TTC549 (cell line): ENCODE data around the gene PTCH1.

Experiments
- FAIRE-seq: peaks from 2 replicates; lab custom pipeline; 2012; peaks lifted over from hg19 to GRCh38; lab: Jason Lieb, UNC

The PTCH1 gene

DNA sequence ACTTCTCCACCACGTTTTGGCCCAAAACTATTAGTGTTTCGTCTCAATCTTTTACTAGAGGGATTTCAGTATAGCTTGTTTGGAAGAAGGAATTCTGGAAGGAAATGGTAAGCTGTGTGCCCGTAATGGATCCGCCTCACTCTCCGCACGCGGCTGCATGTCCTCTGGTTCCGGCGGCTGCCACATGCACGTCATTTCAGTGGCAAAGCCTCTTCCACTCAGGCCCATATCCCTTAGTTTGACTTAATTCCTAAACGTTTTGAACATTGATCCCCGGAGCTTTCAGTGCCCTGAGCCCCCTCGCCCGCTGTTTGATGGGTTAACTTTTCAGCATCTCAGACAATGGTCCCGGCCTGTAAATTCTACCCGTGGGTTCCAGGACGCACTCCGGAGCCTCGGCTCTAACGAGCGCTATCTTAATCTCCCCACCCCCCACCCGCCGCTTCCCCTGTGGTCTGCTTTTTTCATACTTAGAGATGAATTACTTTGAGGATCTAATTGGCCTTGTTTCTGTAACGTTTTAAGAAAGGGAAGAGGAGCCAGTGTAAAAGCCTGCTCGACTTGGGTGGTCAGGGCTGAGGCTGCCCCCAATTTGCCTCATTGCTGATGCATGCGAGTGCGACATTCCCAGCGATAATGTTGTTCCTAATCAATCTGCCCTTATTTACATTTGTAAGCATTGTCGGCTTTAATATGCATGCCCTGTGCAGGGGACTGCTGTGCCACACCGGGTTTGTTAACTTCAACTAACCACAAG is 4.6 kb downstream of the PTCH1 start:
- FAIRE-seq = no peak

DNA sequence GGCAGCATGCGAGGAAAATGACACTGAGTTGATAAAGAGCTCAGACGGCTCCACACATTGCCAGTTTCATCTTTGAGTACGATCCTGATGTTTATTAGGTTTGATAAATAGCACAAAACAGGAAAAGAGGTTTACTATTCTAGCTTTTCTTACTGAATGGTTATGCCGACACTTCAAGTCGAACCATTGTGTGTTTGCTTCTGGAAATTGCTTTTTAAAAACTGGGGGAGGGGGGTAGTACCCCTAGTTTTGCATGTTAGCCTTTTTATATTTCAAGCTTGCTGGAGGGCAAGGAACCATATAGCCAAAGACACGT is 5.2 kb downstream of the PTCH1 start:
- no peak for FAIRE-seq

- FAIRE-seq = no peak
These were observed 5.8 kb downstream of the PTCH1 start for GRCh38 chr9:95510709-95511615.

- no peak for FAIRE-seq
These were observed 6.7 kb downstream of the PTCH1 start for GRCh38 chr9:95509851-95510708.

- peak; percentile 69 for FAIRE-seq
These were observed 7.6 kb downstream of the PTCH1 start for GRCh38 chr9:95508968-95509850.

DNA sequence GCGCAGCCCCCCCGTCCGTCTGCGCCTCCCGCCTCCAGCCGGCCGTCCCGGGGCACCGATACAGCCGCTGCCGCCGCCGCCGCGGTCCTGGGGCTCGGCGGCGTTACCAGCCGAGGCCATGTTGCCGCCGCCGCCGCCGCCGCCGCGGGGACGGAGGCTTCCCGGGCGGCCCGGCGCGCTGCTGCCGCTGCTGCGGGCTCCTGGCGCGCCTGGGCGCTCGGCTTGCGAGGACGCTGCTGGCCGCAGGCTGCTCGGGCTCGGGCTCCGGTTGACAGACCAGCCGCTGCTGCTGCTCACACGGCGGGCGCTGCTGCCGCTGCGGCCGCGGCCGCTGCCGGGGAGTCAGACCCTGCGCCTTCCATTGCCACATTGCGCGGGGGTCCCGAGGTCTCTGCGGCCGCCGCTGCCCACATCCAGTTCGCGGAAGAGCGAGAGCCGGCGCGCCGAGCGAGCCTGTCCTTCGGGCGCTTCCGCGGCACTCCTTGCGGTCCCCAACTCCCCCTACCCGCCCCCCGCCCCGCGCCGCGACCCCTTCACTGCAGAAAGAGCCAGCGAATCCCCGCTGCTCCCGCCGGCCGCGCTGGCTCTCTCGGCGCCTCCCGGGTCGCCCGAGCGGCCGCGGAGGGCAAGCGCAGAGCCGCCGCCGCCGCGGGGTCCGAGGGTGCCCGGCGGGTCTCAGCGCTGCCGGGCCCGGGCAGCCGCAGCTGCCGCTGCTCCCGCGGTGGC is 8.4 kb downstream of the PTCH1 start:
- FAIRE-seq = no peak

DNA sequence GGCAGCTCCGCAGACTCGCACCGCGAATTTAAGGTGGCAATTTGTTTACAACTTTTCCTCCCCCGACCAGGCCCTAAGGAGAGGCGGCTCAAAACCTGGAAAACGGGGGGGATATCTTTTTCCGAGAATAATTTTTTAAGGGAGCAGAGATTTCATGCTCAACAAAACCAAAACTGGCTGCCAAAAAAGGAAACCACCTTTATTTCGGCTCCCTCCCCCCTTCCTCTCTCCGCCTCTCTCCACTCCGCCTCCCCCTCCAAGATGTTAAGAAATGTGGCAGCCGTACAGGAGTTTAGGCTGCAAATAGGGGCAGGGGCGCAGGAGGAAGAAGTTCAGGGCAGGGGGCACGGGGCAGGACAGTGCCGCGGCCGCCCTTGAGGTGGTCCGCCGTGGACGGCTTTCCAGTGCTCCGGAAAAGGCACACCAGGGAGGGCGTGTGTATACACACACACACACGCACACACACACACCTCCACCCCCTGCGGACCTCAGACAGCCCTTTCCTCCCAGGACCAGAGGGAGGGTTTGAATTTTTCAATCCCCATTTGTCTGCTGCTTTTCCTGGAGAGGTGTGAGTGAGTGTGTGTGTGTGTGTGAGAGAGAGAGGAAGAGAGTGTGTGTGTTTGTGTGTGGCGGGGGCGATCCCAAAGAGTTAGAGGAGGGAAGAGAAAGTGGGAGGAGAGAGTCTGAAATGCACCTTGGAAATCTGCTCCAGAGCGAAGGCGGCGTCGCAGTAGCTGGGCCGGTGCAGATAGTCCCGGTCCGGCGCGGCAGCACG is 9.1 kb downstream of the PTCH1 start:
- no peak for FAIRE-seq

GRCh38 chr9:95506678-95507463 is 9.9 kb downstream of the PTCH1 start:
- FAIRE-seq = no peak

DNA sequence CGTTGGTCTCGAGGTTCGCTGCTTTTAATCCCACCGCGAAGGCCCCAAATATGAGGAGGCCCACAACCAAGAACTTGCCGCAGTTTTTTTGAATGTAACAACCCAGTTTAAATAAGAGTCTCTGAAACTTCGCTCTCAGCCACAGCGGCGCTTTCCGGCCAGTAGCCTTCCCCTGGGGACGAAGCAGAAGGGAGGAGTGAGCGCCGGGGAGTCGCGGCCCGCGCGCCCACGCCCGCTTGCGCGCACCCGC is 10.4 kb downstream of the PTCH1 start:
- FAIRE-seq = no peak

GRCh38 chr9:95505717-95506427 is 10.9 kb downstream of the PTCH1 start:
- no peak for FAIRE-seq

DNA sequence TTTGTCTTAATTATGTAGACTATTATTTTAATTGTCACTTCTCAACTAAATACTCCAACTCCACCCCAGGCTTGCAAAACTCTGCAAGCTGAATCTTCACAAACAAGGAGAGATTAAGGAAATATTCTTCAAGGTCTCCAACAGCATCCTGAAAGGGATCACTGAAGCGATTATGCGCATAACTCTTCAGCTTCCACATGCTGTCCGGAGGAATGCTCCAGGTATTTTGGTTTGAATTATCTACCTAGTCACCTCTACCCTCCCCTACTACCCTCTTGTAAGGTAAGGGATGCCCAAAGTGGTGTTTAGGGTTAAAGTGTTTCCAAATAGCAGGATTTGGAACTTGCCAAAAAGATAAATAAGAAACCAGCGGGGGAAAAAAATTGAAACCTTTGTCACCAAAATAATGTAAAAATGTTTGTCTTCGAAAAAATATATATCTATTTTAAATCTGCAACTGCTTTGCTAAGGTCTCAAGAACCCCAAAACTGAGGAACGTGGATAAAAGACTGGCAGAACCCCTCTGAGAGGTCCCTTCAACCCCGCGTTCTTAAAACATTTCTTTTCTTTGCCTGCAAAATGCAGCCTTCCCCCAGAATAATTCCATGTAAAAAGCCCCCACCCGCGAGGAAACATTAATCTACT is 11.6 kb downstream of the PTCH1 start:
- FAIRE-seq = no peak

DNA sequence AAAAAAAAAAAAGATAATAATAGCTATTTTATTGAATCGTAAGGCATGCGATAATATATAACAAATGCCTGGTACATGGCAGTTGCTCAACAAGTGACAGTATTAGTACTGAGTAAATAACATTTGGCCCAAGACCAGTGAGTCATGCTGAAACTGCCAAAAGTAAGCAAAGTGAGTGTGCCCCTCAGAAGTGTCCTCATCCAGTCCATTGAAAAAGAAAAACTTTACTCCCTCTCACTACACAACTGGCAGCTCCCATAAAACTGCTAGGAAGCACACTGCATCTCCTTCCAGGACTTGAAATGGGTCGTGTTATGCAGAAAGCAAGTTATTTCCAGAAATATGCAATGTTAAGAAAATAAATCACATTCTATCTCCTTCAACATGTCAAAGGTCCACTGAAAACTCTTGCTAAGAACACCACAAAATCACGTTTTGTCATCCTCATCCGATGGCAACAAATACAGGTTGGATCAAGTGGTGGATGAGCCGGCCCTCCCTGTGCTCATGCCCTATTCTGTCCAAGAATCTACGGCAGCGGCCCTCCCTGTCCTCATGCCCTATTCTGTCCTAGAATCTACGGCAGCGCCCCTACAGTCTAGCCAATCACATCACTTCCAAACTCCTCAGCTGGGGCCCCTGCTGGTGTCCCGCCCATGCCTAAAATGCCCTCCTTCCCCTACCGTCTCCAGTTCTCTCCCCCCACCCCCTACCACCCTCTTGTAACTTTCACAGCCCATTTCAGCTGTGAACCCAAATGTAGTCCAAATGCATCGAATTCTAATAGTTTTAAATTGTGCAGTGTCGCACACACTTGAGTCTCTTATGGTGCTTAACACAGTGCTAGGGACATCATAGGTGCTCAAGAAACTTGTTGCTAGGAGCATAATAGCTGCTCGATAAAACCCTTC is 12.5 kb downstream of the PTCH1 start:
- FAIRE-seq = no peak

DNA sequence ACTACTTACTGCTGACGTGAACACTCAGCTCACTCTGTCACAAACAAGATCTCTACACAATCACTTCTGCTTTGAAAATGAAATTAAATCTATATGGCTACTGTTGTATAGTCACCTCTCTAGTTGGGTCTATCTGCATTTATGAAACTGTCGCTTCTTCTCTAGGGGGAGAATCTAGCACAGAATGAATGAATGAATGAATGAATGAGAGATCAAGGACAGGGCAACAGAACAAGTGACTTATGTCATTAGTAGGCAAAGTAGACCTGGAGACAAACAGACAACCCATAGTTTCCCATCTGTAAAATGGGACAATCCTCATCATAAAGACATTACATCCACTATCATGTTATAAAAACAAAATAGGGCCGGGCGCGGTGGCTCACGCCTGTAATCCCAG is 13.4 kb downstream of the PTCH1 start:
- no peak for FAIRE-seq

DNA sequence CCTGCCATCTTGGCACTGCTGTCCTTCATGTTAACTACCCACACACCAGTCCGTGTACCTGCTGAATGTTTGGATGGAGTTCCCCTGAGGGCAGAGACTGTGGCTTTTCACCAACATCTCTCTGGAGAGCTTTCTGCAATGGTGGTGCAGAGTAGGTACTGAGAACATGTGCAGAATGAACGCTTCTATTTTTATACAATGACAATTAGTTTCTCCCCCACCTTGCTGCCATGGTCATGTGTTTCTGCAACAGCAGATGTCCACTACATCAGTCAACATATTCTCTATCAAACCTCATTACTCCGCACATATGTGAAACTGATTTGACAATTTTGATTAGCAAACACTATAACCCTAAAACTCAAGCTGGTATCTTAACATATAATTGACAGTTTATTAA is 14.5 kb downstream of the PTCH1 start:
- no peak for FAIRE-seq

DNA sequence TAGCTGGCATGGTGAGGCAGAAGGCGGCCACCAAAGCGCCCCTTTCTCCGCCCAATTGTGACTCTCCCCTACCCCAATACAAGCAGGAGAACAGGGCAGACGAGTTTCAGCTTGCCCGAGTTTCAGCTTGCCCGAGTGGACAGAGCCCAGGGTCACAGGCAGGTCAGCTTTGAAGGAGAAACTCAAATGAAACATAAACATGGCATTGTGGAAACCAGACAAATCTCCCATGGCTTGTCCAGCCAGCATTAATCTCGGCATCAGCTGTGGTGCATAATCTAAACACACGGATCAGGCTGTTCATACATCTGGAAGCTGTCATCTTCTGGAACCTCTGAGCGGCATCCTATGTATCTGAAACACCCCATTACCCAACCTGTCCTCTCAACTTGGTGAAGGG is 16.9 kb downstream of the PTCH1 start:
- no peak for FAIRE-seq

DNA sequence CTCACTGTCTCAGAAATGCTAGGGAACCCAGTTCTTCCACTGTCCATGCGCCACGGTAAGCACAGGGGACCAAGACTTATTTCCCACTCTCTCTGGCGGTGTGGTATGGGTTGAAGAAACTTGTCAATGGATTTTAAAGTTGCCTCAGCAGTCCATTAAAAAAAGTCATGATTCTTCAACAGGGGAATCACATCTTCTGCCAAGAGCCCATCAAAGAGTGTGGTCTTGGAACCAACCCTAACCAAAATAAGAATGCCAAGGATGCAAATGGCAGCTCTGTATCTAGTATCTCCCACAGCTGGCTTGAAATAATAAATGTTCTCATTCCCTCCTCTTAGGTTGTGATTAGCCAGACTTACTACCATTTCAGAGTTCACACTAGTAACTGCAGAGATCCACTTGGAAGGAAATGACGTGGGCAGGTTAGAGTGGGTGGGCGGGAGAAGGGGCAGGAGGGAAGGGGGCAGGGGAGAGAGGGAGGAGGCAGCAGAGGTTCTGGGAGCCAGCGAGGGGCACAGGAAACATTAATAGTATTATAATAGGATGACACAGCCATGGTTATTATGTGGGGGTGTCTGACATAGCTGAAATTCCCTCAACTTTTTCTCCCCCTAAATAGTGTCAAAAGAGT is 17.6 kb downstream of the PTCH1 start:
- FAIRE-seq = no peak

- FAIRE-seq = no peak
These were observed 18.1 kb downstream of the PTCH1 start for GRCh38 chr9:95498641-95499040.
